Uterus (tissue), 4 donors: ENCODE results near the gene C19orf38. TPM values are rescaled to one million over a fixed set of nuclear protein-coding genes. Genes with fewer than 3 reads are reported as not detected.
"Not testable (repeated sequence)": the region's sequence is repeated elsewhere in the genome, so short reads cannot be mapped to it uniquely, and the experiment has no call there.

Experiments used
- DNase-seq, 2 donors: peaks; one replicate each; pipeline ENCODE4 v3.0.0-alpha.2; 2019 to 2020
- H3K27ac ChIP-seq, 2 donors: fragments of 200-600 bp; sonication (generic); 1 replicate in 1 of 2; 2 replicates in 1 of 2; pipeline ENCODE4 v1.5.1; 2016 to 2018
- H3K27me3 ChIP-seq, 2 donors: fragments of 200-600 bp; sonication (generic); one replicate each; pipeline ENCODE4 v1.5.1; 2018 to 2019; ENCODE audit warnings: control low read depth in 1 of 2
- H3K36me3 ChIP-seq, 2 donors: fragments of 200-600 bp; sonication (generic); one replicate each; pipeline ENCODE4 v1.5.1; 2019; ENCODE audit warnings: control low read depth in 1 of 2
- H3K4me1 ChIP-seq, 2 donors: fragments of 200-600 bp; sonication (generic); one replicate each; pipeline ENCODE4 v1.5.1; 2018 to 2019; ENCODE audit warnings: control low read depth in 1 of 2
- H3K4me3 ChIP-seq, 2 donors: fragments of 200-600 bp; sonication (generic); 1 replicate in 1 of 2; 2 replicates in 1 of 2; pipeline ENCODE4 v1.5.1; 2018 to 2019; ENCODE audit warnings: mild to moderate bottlenecking in 1 of 2
- H3K9me3 ChIP-seq, 2 donors: fragments of 200-600 bp; sonication (generic); one replicate each; pipeline ENCODE4 v1.5.1; 2019; ENCODE audit warnings: control low read depth in 1 of 2
- POLR2A ChIP-seq, 2 donors: fragments of 450-650 bp; IDR thresholded peaks; one replicate each; pipeline ENCODE4 v1.6.1; 2016; ENCODE audit warnings: antibody characterized with exemption in 2 of 2, mild to moderate bottlenecking in 1 of 2, moderate library complexity in 1 of 2
- intact Hi-C: fragments of 100-400 bp; cut with DNase I; formaldehyde crosslinking; loops from one replicate; pipeline ENCODE4 v1.15.1; 2023; ENCODE audit warnings: low total_unique reads
- total RNA-seq, 4 donors: library from RNA; depleted of rRNA in 3 of 4; stranded (reverse); fragments of >200 nt in 3 of 4; gene quantifications; one replicate each; pipeline versions ENCODE4 v1.1.0 to v1.2.4, GENCODE V29; 2014 to 2023
- TF ChIP-seq, protein P1 (sequence below), 4 experiments: fragments of 200-600 bp in 2 of 4; fragments of 450-650 bp in 2 of 4; sonication (generic) in 2 of 4; IDR thresholded peaks; one replicate each; pipeline ENCODE4 v1.5.1; 2016 to 2019; ENCODE audit warnings: antibody characterized with exemption in 4 of 4, mild to moderate bottlenecking in 2 of 4, moderate library complexity in 1 of 4
- donor health status: DM: yes; HTN: yes; CAD: no.

C19orf38 gene
- total RNA-seq, 4 donors from 2014 or later, result 2.7 to 25.9 TPM; not detected in 2

DNA sequence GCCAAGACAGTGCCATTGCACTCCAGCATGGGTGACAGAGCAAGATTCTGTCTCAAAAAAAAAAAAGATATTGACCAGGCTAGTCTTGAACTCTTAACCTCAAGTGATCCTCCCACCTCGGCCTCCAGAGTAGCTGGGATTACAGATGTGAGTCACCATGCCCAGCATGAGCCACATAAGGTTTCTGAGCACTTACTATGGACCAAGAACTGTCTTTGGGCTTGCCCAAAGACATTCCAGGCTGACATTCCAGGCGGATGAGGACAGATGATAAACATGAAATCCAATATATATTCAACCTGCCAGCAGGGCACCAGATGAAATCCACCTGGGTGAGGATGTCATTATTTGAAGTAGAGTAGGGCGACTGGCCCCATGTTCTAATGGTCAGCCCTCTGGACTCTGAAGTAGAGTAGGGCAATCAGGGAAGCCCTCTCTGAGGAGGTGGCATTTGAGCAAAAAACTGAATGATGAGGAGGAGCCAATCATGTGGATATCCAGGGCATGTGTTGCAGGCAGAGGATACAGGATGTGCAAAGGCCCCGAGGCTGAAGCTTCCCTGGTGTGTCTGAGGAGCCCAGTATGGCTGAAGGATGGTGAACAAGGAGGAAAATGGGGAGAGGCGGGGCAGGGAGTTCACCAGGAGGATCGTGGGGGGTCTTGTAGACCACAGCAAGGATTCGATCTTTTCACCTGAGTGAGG is 4.0 kb downstream of the C19orf38 start:
- no peaks in the 10 kb centered on the region for H3K4me1 ChIP-seq
- DNase-seq, result no peak
- no peaks in the 10 kb centered on the region for H3K36me3 ChIP-seq
- intact Hi-C loops, result no loop called here
- H3K27me3 ChIP-seq, result no peaks in the 10 kb centered on the region
- no peak for TF ChIP-seq POLR2A (IDR thresholded peaks at IDR 0.05)
- TF ChIP-seq, protein P1, sequence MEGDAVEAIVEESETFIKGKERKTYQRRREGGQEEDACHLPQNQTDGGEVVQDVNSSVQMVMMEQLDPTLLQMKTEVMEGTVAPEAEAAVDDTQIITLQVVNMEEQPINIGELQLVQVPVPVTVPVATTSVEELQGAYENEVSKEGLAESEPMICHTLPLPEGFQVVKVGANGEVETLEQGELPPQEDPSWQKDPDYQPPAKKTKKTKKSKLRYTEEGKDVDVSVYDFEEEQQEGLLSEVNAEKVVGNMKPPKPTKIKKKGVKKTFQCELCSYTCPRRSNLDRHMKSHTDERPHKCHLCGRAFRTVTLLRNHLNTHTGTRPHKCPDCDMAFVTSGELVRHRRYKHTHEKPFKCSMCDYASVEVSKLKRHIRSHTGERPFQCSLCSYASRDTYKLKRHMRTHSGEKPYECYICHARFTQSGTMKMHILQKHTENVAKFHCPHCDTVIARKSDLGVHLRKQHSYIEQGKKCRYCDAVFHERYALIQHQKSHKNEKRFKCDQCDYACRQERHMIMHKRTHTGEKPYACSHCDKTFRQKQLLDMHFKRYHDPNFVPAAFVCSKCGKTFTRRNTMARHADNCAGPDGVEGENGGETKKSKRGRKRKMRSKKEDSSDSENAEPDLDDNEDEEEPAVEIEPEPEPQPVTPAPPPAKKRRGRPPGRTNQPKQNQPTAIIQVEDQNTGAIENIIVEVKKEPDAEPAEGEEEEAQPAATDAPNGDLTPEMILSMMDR (IDR thresholded peaks at IDR 0.05), result no peak
- H3K27ac ChIP-seq, result no peak overlapping the region
- no peak overlapping the region for H3K4me3 ChIP-seq
- H3K9me3 ChIP-seq, result no peaks in the 10 kb centered on the region

DNA sequence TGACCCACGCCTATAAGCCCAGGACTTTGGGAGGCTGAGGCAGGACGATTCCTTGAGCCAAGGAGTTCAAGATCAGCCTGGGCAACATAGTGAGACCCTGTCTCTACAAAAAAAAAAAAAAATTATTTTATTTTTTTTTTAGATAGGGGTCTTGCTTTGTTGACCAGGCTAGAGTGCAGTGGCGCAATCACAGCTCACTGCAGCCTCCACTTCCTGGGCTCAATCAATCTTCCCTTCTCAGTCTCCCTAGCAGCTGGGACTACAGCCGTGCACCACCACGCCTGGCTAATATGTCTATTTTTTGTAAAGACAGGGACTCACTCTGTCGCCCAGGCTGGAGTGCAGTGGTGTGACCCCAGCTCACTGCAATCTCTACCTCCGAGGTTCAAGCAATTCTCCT is 4.7 kb downstream of the C19orf38 start:
- no peak overlapping the region for H3K4me3 ChIP-seq
- no peaks in the 10 kb centered on the region for H3K27me3 ChIP-seq
- intact Hi-C loops, result no loop called here
- H3K27ac ChIP-seq, result no peak overlapping the region
- no peaks in the 10 kb centered on the region for H3K36me3 ChIP-seq
- H3K4me1 ChIP-seq, result no peaks in the 10 kb centered on the region
- TF ChIP-seq, protein P1 (IDR thresholded peaks at IDR 0.05), result no peak
- TF ChIP-seq POLR2A (IDR thresholded peaks at IDR 0.05), result no peak
- no peak for DNase-seq
- H3K9me3 ChIP-seq, result no peaks in the 10 kb centered on the region

DNA sequence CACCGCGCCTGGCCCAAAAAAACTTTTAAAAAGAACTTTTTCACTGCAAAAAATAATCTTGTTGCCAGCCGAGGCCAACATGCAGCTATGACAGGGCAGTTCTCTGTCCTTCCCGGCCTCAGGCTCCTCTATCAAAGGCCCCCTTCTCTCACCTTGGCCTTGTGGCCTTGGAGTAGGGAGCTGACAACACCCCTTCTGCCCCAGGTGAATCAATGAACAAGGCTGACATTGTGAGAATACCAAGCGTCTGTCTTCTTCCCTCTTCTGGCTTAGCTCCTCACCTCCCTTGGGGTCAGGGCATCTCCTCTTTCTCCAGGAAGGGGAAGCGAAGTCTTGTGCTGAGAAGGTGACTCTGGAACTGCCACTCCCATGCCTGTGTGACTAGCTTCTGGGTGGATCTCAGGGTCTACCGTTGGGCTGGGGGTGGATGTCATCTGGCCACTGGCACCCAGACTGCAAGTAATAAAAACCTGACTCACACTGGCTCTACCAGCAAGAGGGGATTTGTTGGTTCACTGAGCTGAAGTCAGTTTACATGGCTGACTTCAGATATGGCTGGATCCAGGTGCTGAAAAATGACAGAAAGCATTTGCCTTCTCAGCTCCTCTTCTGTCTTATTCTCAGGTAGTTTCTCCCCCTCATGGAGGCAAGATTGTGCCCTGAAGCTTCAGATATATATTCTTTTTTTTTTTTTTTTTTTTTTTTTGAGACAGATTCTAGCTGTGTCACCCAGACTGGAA is 6.3 kb downstream of the C19orf38 start:
- H3K9me3 ChIP-seq, result no peaks in the 10 kb centered on the region
- TF ChIP-seq POLR2A (IDR thresholded peaks at IDR 0.05), result no peak
- TF ChIP-seq, protein P1 (IDR thresholded peaks at IDR 0.05), result no peak
- H3K27ac ChIP-seq, result no peak overlapping the region
- intact Hi-C loops, result no loop called here
- H3K36me3 ChIP-seq, result no peaks in the 10 kb centered on the region
- H3K27me3 ChIP-seq, result no peaks in the 10 kb centered on the region
- H3K4me3 ChIP-seq, result no peak overlapping the region
- H3K4me1 ChIP-seq, result no peaks in the 10 kb centered on the region
- DNase-seq, result no peak

DNA sequence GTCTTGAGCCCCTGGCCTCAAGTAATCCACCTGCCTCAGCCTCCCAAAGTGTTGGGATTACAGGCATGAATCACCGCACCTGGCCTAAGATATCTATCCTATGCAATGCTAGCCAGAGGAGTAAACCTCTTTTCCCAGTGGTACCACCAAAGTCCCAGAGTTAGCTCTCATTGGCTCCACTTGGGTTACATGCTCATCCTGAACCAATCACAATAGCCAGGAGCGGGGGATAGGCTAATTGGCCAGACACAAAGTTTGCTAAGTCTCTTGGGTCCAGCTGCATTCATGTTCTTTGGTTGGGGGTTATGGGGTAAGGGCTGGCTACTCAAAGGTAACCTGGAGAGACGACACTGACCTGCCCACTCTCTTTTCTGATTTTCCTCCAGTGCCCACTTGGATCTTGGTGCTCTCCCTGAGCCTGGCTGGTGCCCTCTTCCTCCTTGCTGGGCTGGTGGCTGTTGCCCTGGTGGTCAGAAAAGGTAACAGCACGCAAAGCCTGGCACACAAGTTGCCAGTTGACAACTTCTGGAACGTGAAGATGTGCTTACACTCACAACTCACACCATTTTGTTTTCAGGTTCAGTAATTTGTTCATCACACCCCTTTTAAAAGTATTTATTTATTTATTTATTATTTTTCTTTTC is 7.8 kb downstream of the C19orf38 start:
- H3K27me3 ChIP-seq, result no peaks in the 10 kb centered on the region
- H3K4me3 ChIP-seq, result no peak overlapping the region
- DNase-seq, result no peak
- H3K4me1 ChIP-seq, result no peaks in the 10 kb centered on the region
- no peak overlapping the region for H3K27ac ChIP-seq
- intact Hi-C loops, result no loop called here
- TF ChIP-seq, protein P1 (IDR thresholded peaks at IDR 0.05), result no peak
- TF ChIP-seq POLR2A (IDR thresholded peaks at IDR 0.05), result no peak
- H3K36me3 ChIP-seq, result no peaks in the 10 kb centered on the region
- H3K9me3 ChIP-seq, result no peaks in the 10 kb centered on the region

DNA sequence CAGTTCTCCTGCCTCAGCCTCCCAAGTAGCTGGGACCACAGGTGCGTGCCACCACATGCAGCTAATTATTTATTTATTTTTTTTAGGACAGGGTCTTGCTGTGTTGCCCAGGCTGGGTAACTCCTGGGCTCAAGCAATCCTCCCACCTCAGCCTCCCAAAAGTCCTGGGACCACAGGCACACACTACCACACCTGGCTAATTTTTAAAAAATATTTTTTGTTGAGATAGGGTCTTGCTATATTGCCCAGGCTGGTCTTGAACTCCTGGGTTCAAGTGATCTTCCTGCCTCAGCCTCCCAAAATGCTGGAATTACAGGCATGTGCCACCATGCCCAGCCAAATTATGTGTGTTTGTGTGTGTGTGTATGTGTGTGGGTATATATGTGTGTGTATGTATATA is 8.7 kb downstream of the C19orf38 start:
- H3K27me3 ChIP-seq, DNase-seq, H3K9me3 ChIP-seq, H3K4me3 ChIP-seq, H3K4me1 ChIP-seq, intact Hi-C loops, H3K27ac ChIP-seq, H3K36me3 ChIP-seq: not testable (repeated sequence)
